WTC11 (cell line): ENCODE measurements around the gene BTNL9. TPM values are rescaled to one million over a fixed set of nuclear protein-coding genes. Genes with fewer than 3 reads are reported as not detected.

ENCODE experiments used
- ATAC-seq: fragments of 200-7000 bp; cut with Tn5 transposase; 2 replicates; pipeline ENCODE4 v1.10.0; 2021; ENCODE audit warnings: mild to moderate bottlenecking, moderate library complexity
- CTCF ChIA-PET: fragments of 300-600 bp; sonication (Branson Sonifier 250); formaldehyde crosslinking; loops from one replicate; lab custom pipeline; 2021; ENCODE audit warnings: antibody characterized with exemption; lab: Charles Lee
- POLR2A ChIA-PET: fragments of 350-600 bp; sonication (Branson Sonifier 250); formaldehyde crosslinking; loops from one replicate; lab custom pipeline; 2021; ENCODE audit warnings: antibody characterized with exemption; lab: Charles Lee
- DNase-seq: peaks from one replicate; pipeline ENCODE4 v3.0.0; 2021; ENCODE audit warnings: low spot score
- H3K27ac Mint-ChIP-seq: 2 replicates; pipeline ENCODE4 v1.8.0; 2021; ENCODE audit warnings: mixed read lengths
- H3K27me3 Mint-ChIP-seq: 2 replicates; pipeline ENCODE4 v1.8.0; 2021; ENCODE audit warnings: low read depth, mild to moderate bottlenecking, moderate library complexity, mixed read lengths
- H3K36me3 Mint-ChIP-seq: 2 replicates; pipeline ENCODE4 v1.8.0; 2021; ENCODE audit warnings: mixed read lengths
- H3K4me1 Mint-ChIP-seq: 2 replicates; pipeline ENCODE4 v1.8.0; 2022; ENCODE audit warnings: mixed read lengths
- H3K4me3 Mint-ChIP-seq: 2 replicates; pipeline ENCODE4 v1.8.0; 2021; ENCODE audit warnings: mild to moderate bottlenecking, moderate library complexity, mixed read lengths
- H3K9me3 Mint-ChIP-seq: 2 replicates; pipeline ENCODE4 v1.8.0; 2021; ENCODE audit warnings: mixed read lengths
- ELF4 ChIP-seq: sonication (generic); formaldehyde crosslinking; IDR thresholded peaks from 2 replicates; pipeline ENCODE4 v1.8.1; 2022; ENCODE audit warnings: low read depth, mild to moderate bottlenecking, moderate library complexity, missing genetic modification reagents
- FOXJ3 ChIP-seq: sonication (generic); formaldehyde crosslinking; IDR thresholded peaks from 2 replicates; pipeline ENCODE4 v1.9.0; 2021; ENCODE audit warnings: missing genetic modification reagents, mild to moderate bottlenecking, borderline replicate concordance
- GRHL2 ChIP-seq: fragments of 250-450 bp; sonication (Bioruptor Pico); IDR thresholded peaks from 2 replicates; pipeline ENCODE4 v1.8.0; 2022; ENCODE audit warnings: mild to moderate bottlenecking, moderate library complexity; ENCODE audit not compliant: insufficient replicate concordance, severe bottlenecking
- IRF2 ChIP-seq: sonication (generic); formaldehyde crosslinking; IDR thresholded peaks from 2 replicates; pipeline ENCODE4 v1.8.0; 2022; ENCODE audit warnings: low read depth, missing genetic modification reagents, borderline replicate concordance
- NR1H2 ChIP-seq: sonication (generic); formaldehyde crosslinking; IDR thresholded peaks from 2 replicates; pipeline ENCODE4 v1.9.0; 2021; ENCODE audit warnings: mild to moderate bottlenecking, moderate library complexity, missing genetic modification reagents
- TCF7 ChIP-seq: sonication (generic); formaldehyde crosslinking; IDR thresholded peaks from 2 replicates; pipeline ENCODE4 v1.8.0; 2022; ENCODE audit warnings: mild to moderate bottlenecking, low read depth, missing genetic modification reagents, moderate library complexity
- TEAD1 ChIP-seq: sonication (generic); formaldehyde crosslinking; IDR thresholded peaks from 2 replicates; pipeline ENCODE4 v1.8.0; 2022; ENCODE audit warnings: mild to moderate bottlenecking, missing genetic modification reagents
- ZBTB21 ChIP-seq: sonication (generic); formaldehyde crosslinking; IDR thresholded peaks from 2 replicates; pipeline ENCODE4 v1.8.1; 2023; ENCODE audit warnings: mild to moderate bottlenecking, missing genetic modification reagents, borderline replicate concordance
- ZNF219 ChIP-seq: sonication (generic); formaldehyde crosslinking; IDR thresholded peaks from 2 replicates; pipeline ENCODE4 v1.8.0; 2023; ENCODE audit warnings: missing genetic modification reagents, mild to moderate bottlenecking, borderline replicate concordance
- ZNF396 ChIP-seq: fragments of 250-450 bp; sonication (Bioruptor Pico); IDR thresholded peaks from 2 replicates; pipeline ENCODE4 v1.8.0; 2021; ENCODE audit warnings: mild to moderate bottlenecking, moderate library complexity, borderline replicate concordance
- ZNF416 ChIP-seq: fragments of 250-450 bp; sonication (Bioruptor Pico); IDR thresholded peaks from 2 replicates; pipeline ENCODE4 v1.9.0; 2021; ENCODE audit warnings: mild to moderate bottlenecking, inconsistent platforms
- total RNA-seq: library from RNA; stranded (reverse); gene quantifications from 3 replicates; pipeline ENCODE4 v1.2.3, GENCODE V29; 2021
- TF ChIP-seq, protein P1 (sequence below): sonication (generic); formaldehyde crosslinking; IDR thresholded peaks from 2 replicates; pipeline ENCODE4 v1.8.1; 2023; ENCODE audit warnings: mild to moderate bottlenecking, missing genetic modification reagents
- TF ChIP-seq, protein P2 (sequence below): sonication (generic); formaldehyde crosslinking; IDR thresholded peaks from 2 replicates; pipeline ENCODE4 v1.8.0; 2022; ENCODE audit warnings: mild to moderate bottlenecking, missing genetic modification reagents
- TF ChIP-seq, protein P3 (sequence below): sonication (generic); formaldehyde crosslinking; IDR thresholded peaks from 2 replicates; pipeline ENCODE4 v1.8.1; 2023; ENCODE audit warnings: mild to moderate bottlenecking, missing genetic modification reagents, moderate library complexity
- TF ChIP-seq, protein P4 (sequence below): sonication (generic); formaldehyde crosslinking; IDR thresholded peaks from 2 replicates; pipeline ENCODE4 v1.8.1; 2022; ENCODE audit warnings: low read depth, mild to moderate bottlenecking, moderate library complexity, missing genetic modification reagents, borderline replicate concordance
- TF ChIP-seq, protein P5 (sequence below): sonication (generic); formaldehyde crosslinking; IDR thresholded peaks from 2 replicates; pipeline ENCODE4 v1.8.0; 2023; ENCODE audit warnings: missing genetic modification reagents
- TF ChIP-seq, protein P6 (sequence below): sonication (generic); formaldehyde crosslinking; IDR thresholded peaks from 2 replicates; pipeline ENCODE4 v1.8.1; 2022; ENCODE audit warnings: low read depth, missing genetic modification reagents, borderline replicate concordance
- TF ChIP-seq, protein P7 (sequence below): sonication (generic); formaldehyde crosslinking; IDR thresholded peaks from 2 replicates; pipeline ENCODE4 v1.8.0; 2022; ENCODE audit warnings: mild to moderate bottlenecking, missing genetic modification reagents
- TF ChIP-seq, protein P8 (sequence below): sonication (generic); formaldehyde crosslinking; IDR thresholded peaks from 2 replicates; pipeline ENCODE4 v1.8.1; 2022; ENCODE audit warnings: mild to moderate bottlenecking, missing genetic modification reagents, moderate library complexity, borderline replicate concordance

The BTNL9 gene
- total RNA-seq, 1 experiment from 2014 or later: 3.4 TPM

DNA sequence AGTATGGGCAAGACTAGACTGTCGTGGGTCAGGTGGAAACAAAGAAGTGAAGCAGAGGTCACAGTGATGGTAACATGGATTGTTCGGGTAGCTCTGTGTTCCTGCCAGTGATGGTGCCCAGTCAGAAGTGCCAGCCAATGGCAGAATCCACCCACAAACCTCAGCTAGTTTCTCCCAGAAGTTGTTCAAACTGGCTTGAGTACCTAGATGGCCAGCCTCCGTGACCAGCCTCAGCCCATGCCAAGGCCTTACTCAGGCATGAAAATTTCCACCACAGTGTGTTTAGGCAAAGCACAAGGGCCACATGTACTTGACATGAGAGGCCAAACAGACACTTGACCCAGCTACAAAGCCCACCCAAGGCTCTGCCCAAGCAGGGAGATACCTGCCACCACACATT lies 19.4 kb upstream of the BTNL9 start:
- no peak for ATAC-seq
- H3K27ac Mint-ChIP-seq: no peak overlapping the region
- no peak overlapping the region for H3K4me3 Mint-ChIP-seq
- peaks cover 8% of the 10 kb centered on the region for H3K36me3 Mint-ChIP-seq
- no peak for DNase-seq
- H3K27me3 Mint-ChIP-seq: peaks cover 13% of the 10 kb centered on the region
- TF ChIP-seq, protein P1, sequence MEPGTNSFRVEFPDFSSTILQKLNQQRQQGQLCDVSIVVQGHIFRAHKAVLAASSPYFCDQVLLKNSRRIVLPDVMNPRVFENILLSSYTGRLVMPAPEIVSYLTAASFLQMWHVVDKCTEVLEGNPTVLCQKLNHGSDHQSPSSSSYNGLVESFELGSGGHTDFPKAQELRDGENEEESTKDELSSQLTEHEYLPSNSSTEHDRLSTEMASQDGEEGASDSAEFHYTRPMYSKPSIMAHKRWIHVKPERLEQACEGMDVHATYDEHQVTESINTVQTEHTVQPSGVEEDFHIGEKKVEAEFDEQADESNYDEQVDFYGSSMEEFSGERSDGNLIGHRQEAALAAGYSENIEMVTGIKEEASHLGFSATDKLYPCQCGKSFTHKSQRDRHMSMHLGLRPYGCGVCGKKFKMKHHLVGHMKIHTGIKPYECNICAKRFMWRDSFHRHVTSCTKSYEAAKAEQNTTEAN (CRISPR knock-in tag): no peak
- TF ChIP-seq FOXJ3 (CRISPR knock-in tag) (no peak), GRHL2 (no peak), TCF7 (CRISPR knock-in tag) (no peak), IRF2 (no peak), NR1H2 (CRISPR knock-in tag) (no peak), ZNF396 (CRISPR knock-in tag) (no peak), ZNF219 (CRISPR knock-in tag) (no peak), ZNF416 (CRISPR knock-in tag) (no peak), TEAD1 (CRISPR knock-in tag) (no peak), ZBTB21 (CRISPR knock-in tag) (no peak), ELF4 (CRISPR knock-in tag) (no peak)
- TF ChIP-seq, protein P2, sequence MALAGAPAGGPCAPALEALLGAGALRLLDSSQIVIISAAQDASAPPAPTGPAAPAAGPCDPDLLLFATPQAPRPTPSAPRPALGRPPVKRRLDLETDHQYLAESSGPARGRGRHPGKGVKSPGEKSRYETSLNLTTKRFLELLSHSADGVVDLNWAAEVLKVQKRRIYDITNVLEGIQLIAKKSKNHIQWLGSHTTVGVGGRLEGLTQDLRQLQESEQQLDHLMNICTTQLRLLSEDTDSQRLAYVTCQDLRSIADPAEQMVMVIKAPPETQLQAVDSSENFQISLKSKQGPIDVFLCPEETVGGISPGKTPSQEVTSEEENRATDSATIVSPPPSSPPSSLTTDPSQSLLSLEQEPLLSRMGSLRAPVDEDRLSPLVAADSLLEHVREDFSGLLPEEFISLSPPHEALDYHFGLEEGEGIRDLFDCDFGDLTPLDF (CRISPR knock-in tag): no peak
- TF ChIP-seq, protein P3, sequence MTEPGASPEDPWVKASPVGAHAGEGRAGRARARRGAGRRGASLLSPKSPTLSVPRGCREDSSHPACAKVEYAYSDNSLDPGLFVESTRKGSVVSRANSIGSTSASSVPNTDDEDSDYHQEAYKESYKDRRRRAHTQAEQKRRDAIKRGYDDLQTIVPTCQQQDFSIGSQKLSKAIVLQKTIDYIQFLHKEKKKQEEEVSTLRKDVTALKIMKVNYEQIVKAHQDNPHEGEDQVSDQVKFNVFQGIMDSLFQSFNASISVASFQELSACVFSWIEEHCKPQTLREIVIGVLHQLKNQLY: no peak
- TF ChIP-seq, protein P4, sequence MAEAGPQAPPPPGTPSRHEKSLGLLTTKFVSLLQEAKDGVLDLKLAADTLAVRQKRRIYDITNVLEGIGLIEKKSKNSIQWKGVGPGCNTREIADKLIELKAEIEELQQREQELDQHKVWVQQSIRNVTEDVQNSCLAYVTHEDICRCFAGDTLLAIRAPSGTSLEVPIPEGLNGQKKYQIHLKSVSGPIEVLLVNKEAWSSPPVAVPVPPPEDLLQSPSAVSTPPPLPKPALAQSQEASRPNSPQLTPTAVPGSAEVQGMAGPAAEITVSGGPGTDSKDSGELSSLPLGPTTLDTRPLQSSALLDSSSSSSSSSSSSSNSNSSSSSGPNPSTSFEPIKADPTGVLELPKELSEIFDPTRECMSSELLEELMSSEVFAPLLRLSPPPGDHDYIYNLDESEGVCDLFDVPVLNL: no peak
- TF ChIP-seq, protein P5, sequence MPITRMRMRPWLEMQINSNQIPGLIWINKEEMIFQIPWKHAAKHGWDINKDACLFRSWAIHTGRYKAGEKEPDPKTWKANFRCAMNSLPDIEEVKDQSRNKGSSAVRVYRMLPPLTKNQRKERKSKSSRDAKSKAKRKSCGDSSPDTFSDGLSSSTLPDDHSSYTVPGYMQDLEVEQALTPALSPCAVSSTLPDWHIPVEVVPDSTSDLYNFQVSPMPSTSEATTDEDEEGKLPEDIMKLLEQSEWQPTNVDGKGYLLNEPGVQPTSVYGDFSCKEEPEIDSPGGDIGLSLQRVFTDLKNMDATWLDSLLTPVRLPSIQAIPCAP (CRISPR knock-in tag): no peak
- TF ChIP-seq, protein P6, sequence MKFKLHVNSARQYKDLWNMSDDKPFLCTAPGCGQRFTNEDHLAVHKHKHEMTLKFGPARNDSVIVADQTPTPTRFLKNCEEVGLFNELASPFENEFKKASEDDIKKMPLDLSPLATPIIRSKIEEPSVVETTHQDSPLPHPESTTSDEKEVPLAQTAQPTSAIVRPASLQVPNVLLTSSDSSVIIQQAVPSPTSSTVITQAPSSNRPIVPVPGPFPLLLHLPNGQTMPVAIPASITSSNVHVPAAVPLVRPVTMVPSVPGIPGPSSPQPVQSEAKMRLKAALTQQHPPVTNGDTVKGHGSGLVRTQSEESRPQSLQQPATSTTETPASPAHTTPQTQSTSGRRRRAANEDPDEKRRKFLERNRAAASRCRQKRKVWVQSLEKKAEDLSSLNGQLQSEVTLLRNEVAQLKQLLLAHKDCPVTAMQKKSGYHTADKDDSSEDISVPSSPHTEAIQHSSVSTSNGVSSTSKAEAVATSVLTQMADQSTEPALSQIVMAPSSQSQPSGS (CRISPR knock-in tag): no peak
- TF ChIP-seq, protein P7, sequence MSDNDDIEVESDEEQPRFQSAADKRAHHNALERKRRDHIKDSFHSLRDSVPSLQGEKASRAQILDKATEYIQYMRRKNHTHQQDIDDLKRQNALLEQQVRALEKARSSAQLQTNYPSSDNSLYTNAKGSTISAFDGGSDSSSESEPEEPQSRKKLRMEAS (CRISPR knock-in tag): no peak
- TF ChIP-seq, protein P8, sequence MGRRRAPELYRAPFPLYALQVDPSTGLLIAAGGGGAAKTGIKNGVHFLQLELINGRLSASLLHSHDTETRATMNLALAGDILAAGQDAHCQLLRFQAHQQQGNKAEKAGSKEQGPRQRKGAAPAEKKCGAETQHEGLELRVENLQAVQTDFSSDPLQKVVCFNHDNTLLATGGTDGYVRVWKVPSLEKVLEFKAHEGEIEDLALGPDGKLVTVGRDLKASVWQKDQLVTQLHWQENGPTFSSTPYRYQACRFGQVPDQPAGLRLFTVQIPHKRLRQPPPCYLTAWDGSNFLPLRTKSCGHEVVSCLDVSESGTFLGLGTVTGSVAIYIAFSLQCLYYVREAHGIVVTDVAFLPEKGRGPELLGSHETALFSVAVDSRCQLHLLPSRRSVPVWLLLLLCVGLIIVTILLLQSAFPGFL (CRISPR knock-in tag): no peak
- ChIA-PET CTCF (no interaction called here), POLR2A (no interaction called here)
- H3K4me1 Mint-ChIP-seq: no peaks in the 10 kb centered on the region
- H3K9me3 Mint-ChIP-seq: peaks cover 20% of the 10 kb centered on the region
